WTC11 (cell line): ENCODE data around the gene NDRG2. TPM values are rescaled to one million over a fixed set of nuclear protein-coding genes. Genes with fewer than 3 reads are reported as not detected.

Experiments used
- ATAC-seq: fragments of 200-7000 bp; cut with Tn5 transposase; 2 replicates; pipeline ENCODE4 v1.10.0; 2021; ENCODE audit warnings: mild to moderate bottlenecking, moderate library complexity
- CTCF ChIA-PET: fragments of 300-600 bp; sonication (Branson Sonifier 250); formaldehyde crosslinking; loops from one replicate; lab custom pipeline; 2021; ENCODE audit warnings: antibody characterized with exemption; lab: Charles Lee
- POLR2A ChIA-PET: fragments of 350-600 bp; sonication (Branson Sonifier 250); formaldehyde crosslinking; loops from one replicate; lab custom pipeline; 2021; ENCODE audit warnings: antibody characterized with exemption; lab: Charles Lee
- DNase-seq: peaks from one replicate; pipeline ENCODE4 v3.0.0; 2021; ENCODE audit warnings: low spot score
- H3K27ac Mint-ChIP-seq: 2 replicates; pipeline ENCODE4 v1.8.0; 2021; ENCODE audit warnings: mixed read lengths
- H3K27me3 Mint-ChIP-seq: 2 replicates; pipeline ENCODE4 v1.8.0; 2021; ENCODE audit warnings: low read depth, mild to moderate bottlenecking, moderate library complexity, mixed read lengths
- H3K36me3 Mint-ChIP-seq: 2 replicates; pipeline ENCODE4 v1.8.0; 2021; ENCODE audit warnings: mixed read lengths
- H3K4me1 Mint-ChIP-seq: 2 replicates; pipeline ENCODE4 v1.8.0; 2022; ENCODE audit warnings: mixed read lengths
- H3K4me3 Mint-ChIP-seq: 2 replicates; pipeline ENCODE4 v1.8.0; 2021; ENCODE audit warnings: mild to moderate bottlenecking, moderate library complexity, mixed read lengths
- H3K9me3 Mint-ChIP-seq: 2 replicates; pipeline ENCODE4 v1.8.0; 2021; ENCODE audit warnings: mixed read lengths
- ATF1 ChIP-seq: sonication (generic); formaldehyde crosslinking; IDR thresholded peaks from 2 replicates; pipeline ENCODE4 v1.8.1; 2023; ENCODE audit warnings: mild to moderate bottlenecking, moderate library complexity, missing genetic modification reagents
- CBFB ChIP-seq: sonication (generic); formaldehyde crosslinking; IDR thresholded peaks from 2 replicates; pipeline ENCODE4 v1.8.1; 2022; ENCODE audit warnings: mild to moderate bottlenecking, low read depth, missing genetic modification reagents
- E2F4 ChIP-seq: sonication (generic); formaldehyde crosslinking; IDR thresholded peaks from 2 replicates; pipeline ENCODE4 v1.8.1; 2022; ENCODE audit warnings: low read depth, mild to moderate bottlenecking, moderate library complexity, missing genetic modification reagents, borderline replicate concordance
- ERG ChIP-seq: fragments of 250-450 bp; sonication (Bioruptor Pico); IDR thresholded peaks from 2 replicates; pipeline ENCODE4 v1.8.0; 2021; ENCODE audit warnings: mild to moderate bottlenecking
- ETV6 ChIP-seq: sonication (generic); formaldehyde crosslinking; IDR thresholded peaks from 2 replicates; pipeline ENCODE4 v1.8.1; 2022; ENCODE audit warnings: mild to moderate bottlenecking, missing genetic modification reagents
- FOXP4 ChIP-seq: sonication (generic); formaldehyde crosslinking; IDR thresholded peaks from 2 replicates; pipeline ENCODE4 v1.8.0; 2022; ENCODE audit warnings: mild to moderate bottlenecking, missing genetic modification reagents
- IRF2 ChIP-seq: sonication (generic); formaldehyde crosslinking; IDR thresholded peaks from 2 replicates; pipeline ENCODE4 v1.8.0; 2022; ENCODE audit warnings: low read depth, missing genetic modification reagents, borderline replicate concordance
- JUN ChIP-seq: sonication (generic); formaldehyde crosslinking; IDR thresholded peaks from 2 replicates; pipeline ENCODE4 v1.8.0; 2023; ENCODE audit warnings: mild to moderate bottlenecking, missing genetic modification reagents
- KAT7 ChIP-seq: sonication (generic); formaldehyde crosslinking; IDR thresholded peaks from 2 replicates; pipeline ENCODE4 v1.8.1; 2023; ENCODE audit warnings: missing genetic modification reagents, mild to moderate bottlenecking, borderline replicate concordance
- MAX ChIP-seq: sonication (generic); formaldehyde crosslinking; IDR thresholded peaks from 2 replicates; pipeline ENCODE4 v1.8.0; 2022; ENCODE audit warnings: mild to moderate bottlenecking, missing genetic modification reagents
- NR3C1 ChIP-seq: sonication (generic); formaldehyde crosslinking; conservative IDR thresholded peaks from 2 replicates; pipeline ENCODE4 v1.8.1; 2023; ENCODE audit warnings: low read depth, mild to moderate bottlenecking, missing genetic modification reagents
- OVOL2 ChIP-seq: fragments of 250-450 bp; sonication (Bioruptor Pico); IDR thresholded peaks from 2 replicates; pipeline ENCODE4 v1.9.0; 2021; ENCODE audit warnings: mild to moderate bottlenecking, borderline replicate concordance
- PRDM15 ChIP-seq: sonication (generic); formaldehyde crosslinking; IDR thresholded peaks from 2 replicates; pipeline ENCODE4 v1.8.0; 2022; ENCODE audit warnings: missing genetic modification reagents
- SMAD3 ChIP-seq: sonication (generic); formaldehyde crosslinking; IDR thresholded peaks from 2 replicates; pipeline ENCODE4 v1.8.0; 2022; ENCODE audit warnings: missing genetic modification reagents, mild to moderate bottlenecking, borderline replicate concordance
- TEAD4 ChIP-seq: sonication (generic); formaldehyde crosslinking; IDR thresholded peaks from 2 replicates; pipeline ENCODE4 v1.8.0; 2022; ENCODE audit warnings: mild to moderate bottlenecking, missing genetic modification reagents
- ZNF263 ChIP-seq: sonication (generic); formaldehyde crosslinking; IDR thresholded peaks from 2 replicates; pipeline ENCODE4 v1.8.1; 2022; ENCODE audit warnings: low read depth, mild to moderate bottlenecking, moderate library complexity, missing genetic modification reagents
- ZNF425 ChIP-seq: fragments of 250-450 bp; sonication (Bioruptor Pico); conservative IDR thresholded peaks from 2 replicates; pipeline ENCODE4 v1.9.0; 2021; ENCODE audit warnings: mild to moderate bottlenecking
- ZNF512 ChIP-seq: sonication (generic); formaldehyde crosslinking; IDR thresholded peaks from 2 replicates; pipeline ENCODE4 v1.8.1; 2022; ENCODE audit warnings: missing genetic modification reagents, borderline replicate concordance
- total RNA-seq: library from RNA; stranded (reverse); gene quantifications from 3 replicates; pipeline ENCODE4 v1.2.3, GENCODE V29; 2021

NDRG2 gene
- total RNA-seq, 1 experiment from 2014 or later: 32.2 TPM

- DNase-seq (no peak), ATAC-seq (no peak)
- POLR2A ChIA-PET: no interaction called here
- TF ChIP-seq E2F4 (CRISPR knock-in tag) (no peak), FOXP4 (no peak), ZNF425 (CRISPR knock-in tag) (no peak), KAT7 (no peak), ZNF512 (CRISPR knock-in tag) (no peak), OVOL2 (CRISPR knock-in tag) (no peak), MAX (CRISPR knock-in tag) (no peak), PRDM15 (CRISPR knock-in tag) (no peak), SMAD3 (CRISPR knock-in tag) (no peak), ETV6 (CRISPR knock-in tag) (no peak), CBFB (CRISPR knock-in tag) (no peak), ATF1 (CRISPR knock-in tag) (no peak), NR3C1 (CRISPR knock-in tag) (no peak), TEAD4 (no peak), ERG (no peak), IRF2 (CRISPR knock-in tag) (no peak), JUN (CRISPR knock-in tag) (no peak), ZNF263 (no peak)
- TF ChIP-seq, all 79 proteins: peak for 0
- H3K4me1 Mint-ChIP-seq: peaks cover 21% of the 10 kb centered on the region
- H3K9me3 Mint-ChIP-seq: no peaks in the 10 kb centered on the region
- H3K27me3 Mint-ChIP-seq: peaks cover 6% of the 10 kb centered on the region; the same call in 1 of the 2 replicates
- CTCF ChIA-PET: interaction anchor here (0.7 to 5.9 kb wide), 14 partner anchors 15 to 422 kb away, joined by 3 to 142 read pairs (median 5); partner anchors contain the start of genes SLC39A2, TMEM253 and ZNF219
- H3K4me3 Mint-ChIP-seq: no peak overlapping the region
- H3K36me3 Mint-ChIP-seq: no peaks in the 10 kb centered on the region
- H3K27ac Mint-ChIP-seq: no peak overlapping the region
These were observed 42.1 kb upstream of the NDRG2 start for GRCh38 chr14:21066882-21067502.
